Inferior parietal cortex (tissue), 1 donor: ENCODE data around the gene ST7.
"Not testable (repeated sequence)": the region's sequence is repeated elsewhere in the genome, so short reads cannot be mapped to it uniquely, and the experiment has no call there.

Experiments used
- DNase-seq: peaks from one replicate; pipeline ENCODE4 v3.0.0-alpha.2; 2016; ENCODE audit errors: extremely low spot score

ST7 gene

GRCh38 chr7:116953372-116953905 lies at the start of gene ST7:
TSS of gene ST7 (plus strand) at chr7:116953501. CDS start at chr7:116953541, 40 bp downstream.
- peak; percentile 51 for DNase-seq

- DNase-seq = no peak
These were observed 46.9 kb upstream of the ST7 start for GRCh38 chr7:116906391-116906790.

GRCh38 chr7:116910383-116910782 lies 42.9 kb upstream of the ST7 start:
- no peak for DNase-seq

- no peak for DNase-seq
These were observed 41.5 kb upstream of the ST7 start for GRCh38 chr7:116911801-116912200.

- no peak for DNase-seq
These were observed 40.9 kb upstream of the ST7 start for GRCh38 chr7:116912269-116912909.

GRCh38 chr7:116918704-116919103 lies 34.6 kb upstream of the ST7 start:
- DNase-seq = no peak

GRCh38 chr7:116920359-116920758 lies 32.9 kb upstream of the ST7 start:
- no peak for DNase-seq

GRCh38 chr7:116922545-116922944 lies 30.8 kb upstream of the ST7 start:
- DNase-seq = no peak

GRCh38 chr7:116924741-116925140 lies 28.6 kb upstream of the ST7 start:
- no peak for DNase-seq

- no peak for DNase-seq
These were observed 24.3 kb upstream of the ST7 start for GRCh38 chr7:116929021-116929420.

- peak; percentile 96 for DNase-seq
These were observed 23.1 kb upstream of the ST7 start for GRCh38 chr7:116929914-116930913.

GRCh38 chr7:116932566-116932965 lies 20.7 kb upstream of the ST7 start:
- DNase-seq = no peak

- no peak for DNase-seq
These were observed 19.8 kb upstream of the ST7 start for GRCh38 chr7:116933465-116933864.

- DNase-seq = no peak
These were observed 18.7 kb upstream of the ST7 start for GRCh38 chr7:116934580-116934979.

GRCh38 chr7:116936844-116937243 lies 16.5 kb upstream of the ST7 start:
- DNase-seq = not testable (repeated sequence)

- no peak for DNase-seq
These were observed 14.6 kb upstream of the ST7 start for GRCh38 chr7:116938678-116939077.

GRCh38 chr7:116940689-116941370 lies 12.5 kb upstream of the ST7 start:
- no peak for DNase-seq

GRCh38 chr7:116942504-116942903 lies 10.8 kb upstream of the ST7 start:
- no peak for DNase-seq

- DNase-seq = no peak
These were observed 4.4 kb upstream of the ST7 start for GRCh38 chr7:116948934-116949333.

- no peak for DNase-seq
These were observed 3.1 kb upstream of the ST7 start for GRCh38 chr7:116949941-116950801.

GRCh38 chr7:116950889-116951351 lies 2.4 kb upstream of the ST7 start:
- no peak for DNase-seq
